ENCODE data around the gene UBE4A.

The UBE4A gene

DNA sequence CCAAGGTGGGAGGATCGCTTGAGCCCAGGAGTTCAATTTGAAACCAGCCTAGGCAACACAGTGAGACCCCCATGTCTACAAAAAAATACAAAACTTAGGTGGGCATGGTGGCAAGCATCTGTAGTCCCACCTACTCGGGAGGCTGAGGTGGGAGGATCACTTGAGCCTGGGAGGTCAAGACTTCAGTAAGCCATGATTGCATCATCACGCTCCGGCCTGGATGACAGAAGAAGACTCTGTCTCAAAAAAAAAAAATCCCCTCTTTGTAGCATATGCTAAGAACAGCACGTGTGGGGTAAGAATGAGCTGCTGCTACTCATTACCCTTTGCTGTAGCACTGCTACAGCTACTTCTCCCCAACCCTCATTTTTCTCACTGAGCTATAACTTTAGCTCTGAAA is 14.5 kb downstream of the UBE4A start:
- H3K9ac ChIP-seq (ENCODE audit: low read length), result no peak overlapping the region
- no peak overlapping the region for H3K4me2 ChIP-seq (ENCODE audit: low read length)
- no peak overlapping the region for H3K4me3 ChIP-seq (ENCODE audit: low read depth, low read length, poor library complexity, severe bottlenecking)
- no peaks in the 10 kb centered on the region for H3F3A ChIP-seq (ENCODE audit: insufficient read depth, low read length)
- H3K9me2 ChIP-seq (ENCODE audit: low read depth, low read length), result no peaks in the 10 kb centered on the region
- TF ChIP-seq, protein P1, sequence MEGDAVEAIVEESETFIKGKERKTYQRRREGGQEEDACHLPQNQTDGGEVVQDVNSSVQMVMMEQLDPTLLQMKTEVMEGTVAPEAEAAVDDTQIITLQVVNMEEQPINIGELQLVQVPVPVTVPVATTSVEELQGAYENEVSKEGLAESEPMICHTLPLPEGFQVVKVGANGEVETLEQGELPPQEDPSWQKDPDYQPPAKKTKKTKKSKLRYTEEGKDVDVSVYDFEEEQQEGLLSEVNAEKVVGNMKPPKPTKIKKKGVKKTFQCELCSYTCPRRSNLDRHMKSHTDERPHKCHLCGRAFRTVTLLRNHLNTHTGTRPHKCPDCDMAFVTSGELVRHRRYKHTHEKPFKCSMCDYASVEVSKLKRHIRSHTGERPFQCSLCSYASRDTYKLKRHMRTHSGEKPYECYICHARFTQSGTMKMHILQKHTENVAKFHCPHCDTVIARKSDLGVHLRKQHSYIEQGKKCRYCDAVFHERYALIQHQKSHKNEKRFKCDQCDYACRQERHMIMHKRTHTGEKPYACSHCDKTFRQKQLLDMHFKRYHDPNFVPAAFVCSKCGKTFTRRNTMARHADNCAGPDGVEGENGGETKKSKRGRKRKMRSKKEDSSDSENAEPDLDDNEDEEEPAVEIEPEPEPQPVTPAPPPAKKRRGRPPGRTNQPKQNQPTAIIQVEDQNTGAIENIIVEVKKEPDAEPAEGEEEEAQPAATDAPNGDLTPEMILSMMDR (IDR thresholded peaks at IDR 0.05; ENCODE audit: low read length), result no peak
- no peak for TF ChIP-seq EZH2 (IDR thresholded peaks at IDR 0.05; ENCODE audit: borderline replicate concordance, low read length)
- H3K36me3 ChIP-seq (ENCODE audit: insufficient read depth, low read length), result peaks cover 79% of the 10 kb centered on the region
- H3K27ac ChIP-seq (ENCODE audit: low read depth, low read length, poor library complexity, severe bottlenecking), result no peak overlapping the region
- H3K9me3 ChIP-seq (ENCODE audit: low read length), result no peaks in the 10 kb centered on the region
- H4K20me1 ChIP-seq (ENCODE audit: insufficient read depth, low read length), result no peaks in the 10 kb centered on the region
- no peaks in the 10 kb centered on the region for H3K27me3 ChIP-seq (ENCODE audit: insufficient read depth, low read length)
- no peaks in the 10 kb centered on the region for H3K4me1 ChIP-seq (ENCODE audit: insufficient read depth, low read length, severe bottlenecking)
- no peak overlapping the region for H2AFZ ChIP-seq (ENCODE audit: low read length)
- H3K79me2 ChIP-seq (ENCODE audit: insufficient read depth, low read length), result no peaks in the 10 kb centered on the region

DNA sequence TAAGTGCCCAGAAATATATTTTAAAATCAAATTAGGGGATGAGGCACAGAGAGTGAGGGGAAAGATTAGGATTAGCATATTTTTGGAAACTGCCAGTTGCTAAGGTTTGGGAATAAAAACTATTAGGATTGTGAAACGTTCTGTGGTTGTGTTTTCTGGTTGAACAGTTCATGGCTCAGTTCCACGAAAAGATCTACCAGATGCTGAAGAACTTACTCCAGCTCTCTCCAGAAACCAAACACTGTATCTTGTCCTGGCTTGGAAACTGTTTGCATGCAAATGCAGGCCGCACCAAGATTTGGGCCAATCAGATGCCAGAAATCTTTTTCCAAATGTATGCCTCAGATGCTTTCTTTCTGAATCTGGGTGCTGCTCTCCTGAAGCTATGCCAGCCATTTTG is 15.3 kb downstream of the UBE4A start:
- Histone ChIP-seq H3K4me1 (ENCODE audit: insufficient read depth, low read length, severe bottlenecking) (no peaks in the 10 kb centered on the region), H2AFZ (ENCODE audit: low read length) (no peak overlapping the region), H3K4me3 (ENCODE audit: low read depth, low read length, poor library complexity, severe bottlenecking) (no peak overlapping the region), H3K36me3 (ENCODE audit: insufficient read depth, low read length) (peaks cover 79% of the 10 kb centered on the region), H3K9me3 (ENCODE audit: low read length) (no peaks in the 10 kb centered on the region), H3K79me2 (ENCODE audit: insufficient read depth, low read length) (no peaks in the 10 kb centered on the region), H3K4me2 (ENCODE audit: low read length) (no peak overlapping the region), H3K9me2 (ENCODE audit: low read depth, low read length) (no peaks in the 10 kb centered on the region), H3K27ac (ENCODE audit: low read depth, low read length, poor library complexity, severe bottlenecking) (no peak overlapping the region), H3F3A (ENCODE audit: insufficient read depth, low read length) (no peaks in the 10 kb centered on the region), H3K9ac (ENCODE audit: low read length) (no peak overlapping the region), H4K20me1 (ENCODE audit: insufficient read depth, low read length) (no peaks in the 10 kb centered on the region), H3K27me3 (ENCODE audit: insufficient read depth, low read length) (no peaks in the 10 kb centered on the region)
- TF ChIP-seq, protein P1 (IDR thresholded peaks at IDR 0.05; ENCODE audit: low read length), result no peak
- no peak for TF ChIP-seq EZH2 (IDR thresholded peaks at IDR 0.05; ENCODE audit: borderline replicate concordance, low read length)

DNA sequence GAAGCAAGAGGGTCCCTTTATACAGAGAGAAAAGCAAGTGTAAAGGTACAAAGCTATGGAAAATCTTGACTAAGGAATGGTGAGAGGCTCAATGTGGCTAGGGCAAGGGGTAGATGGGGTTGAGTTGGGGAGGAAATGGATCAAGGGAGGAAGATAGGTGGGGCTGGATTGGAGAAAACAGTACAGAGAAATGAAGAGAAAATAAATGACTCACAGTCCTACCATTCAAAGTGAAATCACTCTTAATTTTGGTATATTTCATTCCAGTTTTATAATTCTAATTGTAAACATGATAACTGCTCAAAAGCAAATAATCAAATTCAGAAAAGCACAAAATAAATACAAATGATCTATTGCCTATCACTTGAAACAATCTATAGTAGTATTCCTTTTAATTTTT is 16.6 kb downstream of the UBE4A start:
- no peak overlapping the region for H3K4me3 ChIP-seq (ENCODE audit: low read depth, low read length, poor library complexity, severe bottlenecking)

More for the DNA sequence above, 16.6 kb downstream of the UBE4A start:
- no peaks in the 10 kb centered on the region for H3K9me2 ChIP-seq (ENCODE audit: low read depth, low read length)
- TF ChIP-seq, protein P1 (IDR thresholded peaks at IDR 0.05; ENCODE audit: low read length), result no peak
- H3K36me3 ChIP-seq (ENCODE audit: insufficient read depth, low read length), result peaks cover 75% of the 10 kb centered on the region
- no peaks in the 10 kb centered on the region for H3K4me1 ChIP-seq (ENCODE audit: insufficient read depth, low read length, severe bottlenecking)
- no peaks in the 10 kb centered on the region for H3F3A ChIP-seq (ENCODE audit: insufficient read depth, low read length)
- H3K27me3 ChIP-seq (ENCODE audit: insufficient read depth, low read length), result no peaks in the 10 kb centered on the region
- H3K79me2 ChIP-seq (ENCODE audit: insufficient read depth, low read length), result no peaks in the 10 kb centered on the region
- H3K9me3 ChIP-seq (ENCODE audit: low read length), result no peaks in the 10 kb centered on the region
- no peak overlapping the region for H3K9ac ChIP-seq (ENCODE audit: low read length)
- no peak overlapping the region for H2AFZ ChIP-seq (ENCODE audit: low read length)
- no peaks in the 10 kb centered on the region for H4K20me1 ChIP-seq (ENCODE audit: insufficient read depth, low read length)
- H3K27ac ChIP-seq (ENCODE audit: low read depth, low read length, poor library complexity, severe bottlenecking), result no peak overlapping the region
- no peak overlapping the region for H3K4me2 ChIP-seq (ENCODE audit: low read length)

Data from OCI-LY1 (cell line).